Peyer's patch (tissue), 4 donors: ENCODE data around the gene LAD1.

Experiments used
- CTCF ChIP-seq, 6 experiments: fragments of 450-650 bp in 4 of 6; fragments of 200-600 bp in 2 of 6; sonication (generic) in 1 of 6; IDR thresholded peaks; one replicate each; pipeline ENCODE4 v1.5.1; 2017 to 2019; ENCODE audit warnings: antibody characterized with exemption in 6 of 6, mild to moderate bottlenecking in 3 of 6, moderate library complexity in 1 of 6
- POLR2A ChIP-seq, 2 donors: fragments of 450-650 bp; IDR thresholded peaks; one replicate each; pipeline ENCODE4 v1.5.1; 2017; ENCODE audit warnings: antibody characterized with exemption in 2 of 2, mild to moderate bottlenecking in 2 of 2, moderate library complexity in 2 of 2

DNA sequence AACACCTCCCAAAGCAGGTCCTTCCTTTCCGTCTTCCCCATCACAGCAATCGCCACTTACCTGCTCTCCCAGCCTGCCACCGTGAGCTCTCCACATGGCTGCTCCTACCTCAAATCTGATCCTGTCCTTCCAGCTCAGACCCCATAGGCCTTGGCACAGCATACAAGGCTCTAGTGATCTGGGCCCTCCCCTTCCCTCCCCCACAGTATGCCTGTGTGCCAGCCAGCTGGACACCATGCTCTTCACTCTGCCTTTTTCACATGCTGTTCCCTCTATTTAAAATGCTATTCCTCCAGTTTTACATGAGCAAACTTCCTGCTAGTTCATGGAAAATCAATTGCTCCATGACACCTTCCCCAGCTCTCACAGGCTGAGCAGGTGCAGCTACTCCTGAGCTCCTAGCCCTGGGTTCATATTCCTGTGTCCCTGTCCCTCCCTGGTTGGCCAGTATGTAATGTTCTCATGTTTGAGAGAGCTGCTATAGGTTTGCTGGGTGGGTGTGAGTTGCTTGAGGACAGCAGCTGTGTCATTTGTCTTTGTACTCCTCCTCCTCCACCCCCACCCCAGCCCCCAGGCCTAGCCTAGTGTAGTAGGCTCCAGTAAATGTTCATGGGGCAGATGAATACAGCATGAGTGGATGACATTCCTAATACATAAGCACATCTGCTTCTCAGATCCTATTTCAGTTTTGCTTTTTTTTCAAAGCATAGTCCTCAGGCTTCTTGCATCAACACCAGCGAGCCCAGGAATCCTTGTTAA is 15.3 kb downstream of the LAD1 start:
- no peak for TF ChIP-seq POLR2A (IDR thresholded peaks at IDR 0.05)
- no peak for TF ChIP-seq CTCF (IDR thresholded peaks at IDR 0.05)
